Right renal cortex interstitium (tissue), 3 donors: ENCODE measurements around the gene ZBTB7B. TPM values are rescaled to one million over a fixed set of nuclear protein-coding genes. Genes with fewer than 3 reads are reported as not detected.

Experiments
- DNase-seq, 3 donors: peaks; one replicate each; pipeline ENCODE4 v3.0.0-alpha.2; 2013; ENCODE audit warnings: low read depth in 3 of 3, low spot score in 2 of 3
- polyA plus RNA-seq, 3 donors: library from polyadenylated mRNA; unstranded; fragments of 120-200 nt; gene quantifications; one replicate each; pipeline ENCODE4 v1.2.1, GENCODE V29; 2013; ENCODE audit not compliant: insufficient read length in 3 of 3

Gene ZBTB7B
- polyA plus RNA-seq, 3 donors = 10.0 to 13.8 (median 11.5) TPM

GRCh38 chr1:155033524-155033923, 30.9 kb downstream of the ZBTB7B start, which contains the start of the genes DCST1 and DCST2:
Gene DCST1 (plus strand): TSS chr1:155033824. CDS start chr1:155034037, 213 bp downstream.
Gene DCST2 (minus strand): TSS chr1:155033781. CDS start chr1:155033701, 80 bp downstream.
- DNase-seq = no peak

GRCh38 chr1:155034318-155035208, 32.0 kb downstream of the ZBTB7B start:
- DNase-seq = no peak

GRCh38 chr1:155035936-155036335, 33.3 kb downstream of the ZBTB7B start:
- no peak for DNase-seq

- no peak for DNase-seq
Measured at GRCh38 chr1:155037043-155037442, 34.4 kb downstream of the ZBTB7B start.

GRCh38 chr1:155037851-155038441, 35.3 kb downstream of the ZBTB7B start:
- DNase-seq = no peak

- no peak for DNase-seq
Measured at GRCh38 chr1:155038602-155039307, 36.2 kb downstream of the ZBTB7B start.

- no peak for DNase-seq
Measured at GRCh38 chr1:155039308-155039669, 36.7 kb downstream of the ZBTB7B start.

GRCh38 chr1:155040358-155041093, 37.9 kb downstream of the ZBTB7B start:
- DNase-seq = no peak

GRCh38 chr1:155042789-155043188, 40.2 kb downstream of the ZBTB7B start:
- no peak for DNase-seq

GRCh38 chr1:155043301-155043702, 40.7 kb downstream of the ZBTB7B start:
- DNase-seq = no peak

GRCh38 chr1:155043793-155044192, 41.2 kb downstream of the ZBTB7B start:
- DNase-seq = no peak

- no peak for DNase-seq
Measured at GRCh38 chr1:155044365-155044764, 41.8 kb downstream of the ZBTB7B start.

- DNase-seq = no peak
Measured at GRCh38 chr1:155044812-155045657, 42.4 kb downstream of the ZBTB7B start.

GRCh38 chr1:155048449-155049334, 46.1 kb downstream of the ZBTB7B start:
- no peak for DNase-seq

GRCh38 chr1:155049651-155050559, 47.3 kb downstream of the ZBTB7B start:
- DNase-seq = no peak

GRCh38 chr1:155050560-155051341, 48.1 kb downstream of the ZBTB7B start, which contains the start of gene ADAM15:
Gene ADAM15 (plus strand): TSS chr1:155051316. CDS start chr1:155051387, 71 bp downstream.
- no peak for DNase-seq

GRCh38 chr1:155051342-155051776, 48.8 kb downstream of the ZBTB7B start:
- DNase-seq = no peak
